ENCODE measurements around the gene BRD2. TPM values are rescaled to one million over a fixed set of nuclear protein-coding genes. Genes with fewer than 3 reads are reported as not detected.
A peak's percentile ranks its signal among the peaks of the same experiment; 100 is the strongest.

The BRD2 gene
- total and polyA plus RNA-seq, 9 of the 15 experiments (the other 6 are each of a cell fraction or from before 2014, with no cell fraction given) = 19.0 to 252 (median 181) TPM

DNA sequence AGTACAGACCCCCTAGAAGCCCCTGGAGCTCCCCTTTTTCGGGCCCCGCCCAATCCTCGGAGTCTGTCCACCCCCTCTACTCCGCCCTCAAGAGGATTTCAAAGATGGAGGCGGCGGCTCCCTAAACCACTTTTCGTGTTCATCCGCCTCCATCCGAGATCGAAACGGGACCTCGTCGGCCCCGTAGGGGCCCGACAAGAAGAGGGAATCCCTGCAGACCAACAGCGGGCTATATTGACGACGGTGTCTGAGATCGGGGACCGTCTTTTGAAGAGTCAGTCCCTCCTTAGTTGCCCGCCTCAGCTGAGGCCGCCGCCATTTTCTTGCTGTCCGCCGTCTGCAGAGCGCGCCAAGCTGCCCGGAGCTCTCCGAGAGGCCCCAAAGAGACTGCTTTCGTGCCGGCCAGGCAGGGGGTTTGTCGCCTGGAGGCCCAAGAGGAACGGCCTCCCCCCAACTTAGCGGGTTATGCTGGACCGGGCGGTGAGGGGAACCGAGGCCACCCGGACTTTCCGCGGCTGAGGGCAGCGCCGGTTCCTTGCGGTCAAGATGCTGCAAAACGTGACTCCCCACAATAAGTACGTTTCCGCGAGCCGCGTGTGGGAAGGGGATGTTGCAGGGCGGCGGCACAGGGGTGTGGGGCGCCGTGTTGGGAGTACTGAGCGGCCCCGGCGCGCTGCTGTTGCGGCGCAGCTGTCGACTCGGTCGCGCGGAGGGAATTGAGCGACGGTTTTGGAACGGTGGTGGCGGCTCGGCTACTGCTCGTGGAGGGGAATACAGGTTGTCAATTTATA, 4.2 kb downstream of the BRD2 start:
- Histone ChIP-seq H2AFZ (ENCODE audit: low read depth, low read length) (no peak overlapping the region), H3K27me3 (ENCODE audit: control insufficient read depth in 2 of 2, insufficient read depth in 2 of 2, low read length in 2 of 2) (no peaks in the 10 kb centered on the region), H3K4me3 (peak overlapping the region; percentile 70), H3K4me1 (replicated peaks in 1 of 2; ENCODE audit: control insufficient read depth in 2 of 2, insufficient read depth in 2 of 2, low read length in 2 of 2) (peaks cover 14 to 20% of the 10 kb centered on the region in 2 experiments; a peak in 4 of 5 replicates), H3K27ac (ENCODE audit: extremely low read depth, low read depth, low read length) (peak overlapping the region; percentile 63), H3K4me2 (ENCODE audit: insufficient read depth, low read length) (peak overlapping the region; percentile 92), H3K79me2 (ENCODE audit: control insufficient read depth, insufficient read depth, low read length) (peaks cover 92% of the 10 kb centered on the region), H3K9me1 (ENCODE audit: control insufficient read depth, insufficient read depth, low read length) (peaks cover 22% of the 10 kb centered on the region), H3K9me3 (replicated peaks; ENCODE audit: control insufficient read depth, insufficient read depth, low read depth, low read length) (no peaks in the 10 kb centered on the region), H3K9ac (ENCODE audit: insufficient read depth in 1 of 2, low read depth in 2 of 2, low read length in 2 of 2) (peak overlapping the region; percentile 75 to 98), H4K20me1 (replicated peaks; ENCODE audit: control insufficient read depth, insufficient read depth, low read length) (peaks cover 55% of the 10 kb centered on the region), H3K36me3 (ENCODE audit: control insufficient read depth, insufficient read depth, low read length) (peaks cover 60% of the 10 kb centered on the region)
- ATAC-seq = peak; percentile 8
- BruUV-seq (replicated peaks) = TSS peak; percentile 31
- ChIA-PET CTCF (ENCODE audit: low intra/inter-chr PET ratio) (interaction anchor here (1.2 kb wide), 1 partner anchor 9 kb away, joined by 4 read pairs; no protein-coding TSS in a partner anchor), POLR2A (interaction anchor here (0.6 to 13.4 kb wide), 101 partner anchors 9 to 1896 kb away, joined by 3 to 384 read pairs (median 4); partner anchors contain the start of genes B3GALT4, C6orf47, FKBPL and HLA-DMA)
- WGBS (ENCODE audit: insufficient coverage, low coverage, missing lambda C conversion rate) = under 1% methylated on average over 67 of the region's 70 CpGs
- in situ Hi-C loops (cut with MboI) (loop anchor here (25.0 kb wide), 1 partner anchor 1435 kb away; the partner anchor contains the start of genes ATP6V1G2, DDX39B, MCCD1 and NFKBIL1), intact Hi-C loops (cut with micrococcal nuclease) (loop anchor here (5.0 kb wide), 1 partner anchor 775 kb away; no protein-coding TSS in a partner anchor)
- peak in 3 of 4 experiments; percentile 50 to 84 (median 76) for DNase-seq (ENCODE audit: extremely low read depth in 1 of 4, low spot score in 3 of 4)
- FAIRE-seq = no peak
- TF ChIP-seq ZNF175 (CRISPR knock-in tag; IDR thresholded peaks at IDR 0.05; ENCODE audit: low read depth) (0 out of 2 replicates have a peak, but pooled peaks have one; percentile 33), CREM (IDR thresholded peaks at IDR 0.05; ENCODE audit: low read depth) (peak; percentile 44; the same call in 1 of the 2 replicates), SRSF1 (IDR thresholded peaks at IDR 0.05; ENCODE audit: low read depth, low read length) (0 out of 2 replicates have a peak, but pooled peaks have one; percentile 22), ETS2 (tag; IDR thresholded peaks at IDR 0.05; ENCODE audit: borderline replicate concordance, poor library complexity, severe bottlenecking) (no peak), FOXA3 (CRISPR knock-in tag; conservative IDR thresholded peaks at IDR 0.05 in 1 of 2, IDR thresholded peaks at IDR 0.05 in 1 of 2) (no peak; a peak in 2 of 4 replicates), HDGF (IDR thresholded peaks at IDR 0.05) (no peak), ZNF143 (CRISPR knock-in tag; IDR thresholded peaks at IDR 0.05) (0 out of 2 replicates have a peak, but pooled peaks have one; percentile 24), KDM1A (IDR thresholded peaks at IDR 0.05) (no peak), PHF21A (IDR thresholded peaks at IDR 0.05; ENCODE audit: borderline replicate concordance, low read depth) (no peak), PCBP1 (IDR thresholded peaks at IDR 0.05; ENCODE audit: low read depth, low read length, poor library complexity, severe bottlenecking) (peak; percentile 57), U2AF2 (optimal IDR thresholded peaks at IDR 0.05; ENCODE audit: low read depth, low read length) (no peak), DPF2 (IDR thresholded peaks at IDR 0.05) (no peak), NR3C1 (CRISPR knock-in tag; IDR thresholded peaks at IDR 0.05) (no peak), CC2D1A (IDR thresholded peaks at IDR 0.05) (no peak), SETDB1 (IDR thresholded peaks at IDR 0.05; ENCODE audit: low read length) (no peak)
- TF ChIP-seq, protein P1, sequence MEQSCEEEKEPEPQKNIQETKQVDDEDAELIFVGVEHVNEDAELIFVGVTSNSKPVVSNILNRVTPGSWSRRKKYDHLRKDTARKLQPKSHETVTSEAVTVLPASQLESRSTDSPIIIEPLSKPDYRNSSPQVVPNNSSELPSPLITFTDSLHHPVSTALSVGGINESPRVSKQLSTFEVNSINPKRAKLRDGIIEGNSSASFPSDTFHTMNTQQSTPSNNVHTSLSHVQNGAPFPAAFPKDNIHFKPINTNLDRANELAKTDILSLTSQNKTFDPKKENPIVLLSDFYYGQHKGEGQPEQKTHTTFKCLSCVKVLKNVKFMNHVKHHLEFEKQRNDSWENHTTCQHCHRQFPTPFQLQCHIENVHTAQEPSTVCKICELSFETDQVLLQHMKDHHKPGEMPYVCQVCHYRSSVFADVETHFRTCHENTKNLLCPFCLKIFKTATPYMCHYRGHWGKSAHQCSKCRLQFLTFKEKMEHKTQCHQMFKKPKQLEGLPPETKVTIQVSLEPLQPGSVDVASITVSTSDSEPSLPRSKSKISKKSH (CRISPR knock-in tag; IDR thresholded peaks at IDR 0.05) = no peak
- TF ChIP-seq, protein P2, sequence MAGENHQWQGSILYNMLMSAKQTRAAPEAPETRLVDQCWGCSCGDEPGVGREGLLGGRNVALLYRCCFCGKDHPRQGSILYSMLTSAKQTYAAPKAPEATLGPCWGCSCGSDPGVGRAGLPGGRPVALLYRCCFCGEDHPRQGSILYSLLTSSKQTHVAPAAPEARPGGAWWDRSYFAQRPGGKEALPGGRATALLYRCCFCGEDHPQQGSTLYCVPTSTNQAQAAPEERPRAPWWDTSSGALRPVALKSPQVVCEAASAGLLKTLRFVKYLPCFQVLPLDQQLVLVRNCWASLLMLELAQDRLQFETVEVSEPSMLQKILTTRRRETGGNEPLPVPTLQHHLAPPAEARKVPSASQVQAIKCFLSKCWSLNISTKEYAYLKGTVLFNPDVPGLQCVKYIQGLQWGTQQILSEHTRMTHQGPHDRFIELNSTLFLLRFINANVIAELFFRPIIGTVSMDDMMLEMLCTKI (IDR thresholded peaks at IDR 0.05; ENCODE audit: partially characterized antibody) = no peak
- TF ChIP-seq, protein P3, sequence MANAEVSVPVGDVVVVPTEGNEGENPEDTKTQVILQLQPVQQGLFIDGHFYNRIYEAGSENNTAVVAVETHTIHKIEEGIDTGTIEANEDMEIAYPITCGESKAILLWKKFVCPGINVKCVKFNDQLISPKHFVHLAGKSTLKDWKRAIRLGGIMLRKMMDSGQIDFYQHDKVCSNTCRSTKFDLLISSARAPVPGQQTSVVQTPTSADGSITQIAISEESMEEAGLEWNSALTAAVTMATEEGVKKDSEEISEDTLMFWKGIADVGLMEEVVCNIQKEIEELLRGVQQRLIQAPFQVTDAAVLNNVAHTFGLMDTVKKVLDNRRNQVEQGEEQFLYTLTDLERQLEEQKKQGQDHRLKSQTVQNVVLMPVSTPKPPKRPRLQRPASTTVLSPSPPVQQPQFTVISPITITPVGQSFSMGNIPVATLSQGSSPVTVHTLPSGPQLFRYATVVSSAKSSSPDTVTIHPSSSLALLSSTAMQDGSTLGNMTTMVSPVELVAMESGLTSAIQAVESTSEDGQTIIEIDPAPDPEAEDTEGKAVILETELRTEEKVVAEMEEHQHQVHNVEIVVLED (CRISPR knock-in tag; IDR thresholded peaks at IDR 0.05) = no peak

Measured in K562 (cell line).